CD4-positive, alpha-beta T cell (primary cell): ENCODE data around the gene ADCY4. TPM values are rescaled to one million over a fixed set of nuclear protein-coding genes. Genes with fewer than 3 reads are reported as not detected.

Experiments
- ATAC-seq: fragments of 200-7000 bp; cut with Tn5 transposase; one replicate; pipeline ENCODE4 v1.10.0; 2022; ENCODE audit warnings: mild to moderate bottlenecking; ENCODE audit not compliant: poor library complexity
- CTCF ChIA-PET: fragments of 350-600 bp; sonication (Branson Sonifier 250); formaldehyde crosslinking; loops from one replicate; lab custom pipeline; 2021; ENCODE audit warnings: antibody characterized with exemption, inconsistent platforms; lab: Charles Lee
- POLR2A ChIA-PET: fragments of 350-600 bp; sonication (Branson Sonifier 250); formaldehyde crosslinking; loops from one replicate; lab custom pipeline; 2021; ENCODE audit warnings: antibody characterized with exemption, inconsistent platforms; lab: Charles Lee
- DNase-seq, 14 experiments: peaks; one replicate each; pipeline ENCODE4 v3.0.0-alpha.2; 2013 to 2020; ENCODE audit warnings: mixed read lengths in 2 of 14
- H3K27ac ChIP-seq, 2 donors: one replicate each; pipeline versions ENCODE4 v1.5.1 to v1.7.0; 2013; ENCODE audit warnings: low read length in 2 of 2, low read depth in 1 of 2, mild to moderate bottlenecking in 1 of 2
- H3K27me3 ChIP-seq, 2 experiments: 1 replicate in 1 of 2; 2 replicates in 1 of 2; pipeline versions ENCODE4 v1.6.1 to v1.7.0; 2013; ENCODE audit warnings: low read length in 2 of 2, control low read depth in 1 of 2, mild to moderate bottlenecking in 1 of 2, moderate library complexity in 1 of 2; ENCODE audit not compliant: insufficient read depth in 2 of 2, control insufficient read depth in 1 of 2
- H3K36me3 ChIP-seq: one replicate; pipeline ENCODE4 v1.6.1; 2013; ENCODE audit warnings: low read length, control low read depth; ENCODE audit not compliant: insufficient read depth
- H3K4me1 ChIP-seq: one replicate; pipeline ENCODE4 v1.6.1; 2013; ENCODE audit warnings: low read length, control low read depth; ENCODE audit not compliant: insufficient read depth
- H3K4me3 ChIP-seq: one replicate; pipeline ENCODE4 v1.5.1; 2013; ENCODE audit warnings: mild to moderate bottlenecking, low read length, moderate library complexity
- H3K9me3 ChIP-seq, 2 experiments: 1 replicate in 1 of 2; 2 replicates in 1 of 2; pipeline versions ENCODE4 v1.6.1 to v1.7.0; 2013; ENCODE audit warnings: low read length in 2 of 2, mild to moderate bottlenecking in 2 of 2, control low read depth in 1 of 2, moderate library complexity in 1 of 2; ENCODE audit not compliant: control insufficient read depth in 1 of 2, insufficient read depth in 1 of 2
- H3K27ac Mint-ChIP-seq: one replicate; pipeline ENCODE4 v1.8.0; 2020; ENCODE audit warnings: mixed read lengths
- H3K27me3 Mint-ChIP-seq: one replicate; pipeline ENCODE4 v1.8.0; 2021; ENCODE audit warnings: mixed read lengths
- H3K36me3 Mint-ChIP-seq: one replicate; pipeline ENCODE4 v1.8.0; 2021; ENCODE audit warnings: low read depth, mixed read lengths
- H3K4me1 Mint-ChIP-seq: one replicate; pipeline ENCODE4 v1.8.0; 2021; ENCODE audit warnings: low read depth, mixed read lengths
- H3K4me3 Mint-ChIP-seq: one replicate; pipeline ENCODE4 v1.8.0; 2020; ENCODE audit warnings: mild to moderate bottlenecking, mixed read lengths
- H3K9me3 Mint-ChIP-seq: one replicate; pipeline ENCODE4 v1.8.0; 2020; ENCODE audit warnings: mixed read lengths
- intact Hi-C, 2 experiments: fragments of 100-400 bp; cut with DNase I in 1 of 2; cut with micrococcal nuclease in 1 of 2; formaldehyde crosslinking; loops; one replicate each; pipeline versions ENCODE4 v1.15.1 to v1.9.0; 2023 to 2025; cut with DNase I, micrococcal nuclease
- total RNA-seq, 174 experiments: library from RNA in 2 of 174; stranded (reverse) in 2 of 174; gene quantifications; one replicate each; pipeline ENCODE4 v1.2.3 and lab custom pipeline; 2021 to 2026
- TF ChIP-seq, protein P1 (sequence below): fragments of 200-600 bp; IDR thresholded peaks from one replicate; pipeline ENCODE4 v1.8.0; 2022; ENCODE audit warnings: antibody characterized with exemption, mild to moderate bottlenecking

ADCY4 gene
- total RNA-seq, 2 experiments from 2014 or later: 4.7 to 5.9 TPM

DNA sequence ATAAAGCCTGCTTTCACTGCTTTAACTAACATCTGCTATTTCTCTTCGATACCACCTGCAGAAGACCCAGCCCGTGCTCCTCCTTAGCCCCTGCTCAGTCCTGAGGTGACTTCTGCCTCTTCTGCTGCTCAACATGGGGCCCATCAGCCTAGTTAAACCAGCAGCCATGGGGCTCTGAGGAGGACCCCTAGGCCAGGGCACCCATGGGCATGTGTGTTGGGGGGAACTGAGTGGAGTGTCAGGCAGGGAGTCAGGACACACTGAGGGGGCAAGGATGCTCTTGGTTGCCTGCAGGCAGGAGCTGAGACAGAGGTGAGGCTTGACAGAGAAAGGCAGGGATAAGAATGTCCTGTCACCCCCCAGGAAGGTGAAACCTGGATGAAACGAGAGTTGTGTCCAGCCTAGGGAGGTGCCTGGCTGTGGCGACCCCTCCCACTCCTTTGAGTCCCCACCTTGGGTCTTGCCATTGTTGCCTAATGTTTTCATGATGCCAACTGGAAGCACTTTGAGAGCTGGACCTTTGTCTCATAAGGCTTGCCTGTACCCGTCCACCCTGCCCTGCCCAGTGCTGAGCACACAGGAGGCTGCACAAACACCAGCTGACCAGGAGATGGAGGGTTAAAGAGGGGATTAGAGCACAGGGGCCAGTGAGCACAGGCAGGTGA lies 50.9 kb downstream of the ADCY4 start:
- Histone ChIP-seq H3K36me3 (no peaks in the 10 kb centered on the region), H3K27me3 (no peaks in the 10 kb centered on the region), H3K4me1 (peaks cover 15% of the 10 kb centered on the region), H3K9me3 (no peaks in the 10 kb centered on the region), H3K4me3 (no peak overlapping the region), H3K27ac (no peak overlapping the region)
- peaks cover 15% of the 10 kb centered on the region for H3K4me1 Mint-ChIP-seq
- TF ChIP-seq, protein P1, sequence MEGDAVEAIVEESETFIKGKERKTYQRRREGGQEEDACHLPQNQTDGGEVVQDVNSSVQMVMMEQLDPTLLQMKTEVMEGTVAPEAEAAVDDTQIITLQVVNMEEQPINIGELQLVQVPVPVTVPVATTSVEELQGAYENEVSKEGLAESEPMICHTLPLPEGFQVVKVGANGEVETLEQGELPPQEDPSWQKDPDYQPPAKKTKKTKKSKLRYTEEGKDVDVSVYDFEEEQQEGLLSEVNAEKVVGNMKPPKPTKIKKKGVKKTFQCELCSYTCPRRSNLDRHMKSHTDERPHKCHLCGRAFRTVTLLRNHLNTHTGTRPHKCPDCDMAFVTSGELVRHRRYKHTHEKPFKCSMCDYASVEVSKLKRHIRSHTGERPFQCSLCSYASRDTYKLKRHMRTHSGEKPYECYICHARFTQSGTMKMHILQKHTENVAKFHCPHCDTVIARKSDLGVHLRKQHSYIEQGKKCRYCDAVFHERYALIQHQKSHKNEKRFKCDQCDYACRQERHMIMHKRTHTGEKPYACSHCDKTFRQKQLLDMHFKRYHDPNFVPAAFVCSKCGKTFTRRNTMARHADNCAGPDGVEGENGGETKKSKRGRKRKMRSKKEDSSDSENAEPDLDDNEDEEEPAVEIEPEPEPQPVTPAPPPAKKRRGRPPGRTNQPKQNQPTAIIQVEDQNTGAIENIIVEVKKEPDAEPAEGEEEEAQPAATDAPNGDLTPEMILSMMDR: no peak
- no peak overlapping the region for H3K27ac Mint-ChIP-seq
- no peaks in the 10 kb centered on the region for H3K9me3 Mint-ChIP-seq
- DNase-seq (no peak), ATAC-seq (no peak)
- no peaks in the 10 kb centered on the region for H3K36me3 Mint-ChIP-seq
- H3K4me3 Mint-ChIP-seq: no peak overlapping the region
- POLR2A ChIA-PET: interaction anchor here (0.5 kb wide), 1 partner anchor 39 kb away, joined by 4 read pairs; no protein-coding TSS in a partner anchor
- intact Hi-C loops: no loop called here
- CTCF ChIA-PET: no interaction called here
- no peaks in the 10 kb centered on the region for H3K27me3 Mint-ChIP-seq

DNA sequence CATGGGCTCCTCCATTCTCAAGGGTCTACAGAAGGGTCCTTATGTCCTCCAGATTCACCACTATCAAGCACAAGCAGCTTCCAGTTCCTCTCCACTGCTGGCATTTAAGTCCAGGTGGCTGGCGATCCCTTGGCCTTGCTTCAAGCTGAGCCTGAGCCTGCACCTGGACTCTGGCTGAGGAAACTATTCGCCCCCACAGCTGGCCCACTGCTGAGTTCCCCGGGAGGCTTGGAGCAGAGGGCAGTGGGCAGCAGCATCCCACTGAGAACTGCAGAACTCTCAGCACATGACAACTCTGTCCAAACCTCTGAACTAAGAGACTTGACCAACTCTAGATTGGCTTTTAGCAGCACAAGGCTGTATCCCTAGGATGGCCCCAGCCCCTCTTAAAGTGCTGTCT lies 52.1 kb downstream of the ADCY4 start:
- H3K27me3 Mint-ChIP-seq: no peaks in the 10 kb centered on the region
- H3K4me1 Mint-ChIP-seq: peaks cover 25% of the 10 kb centered on the region
- intact Hi-C loops: no loop called here
- Histone ChIP-seq H3K27me3 (no peaks in the 10 kb centered on the region), H3K4me3 (no peak overlapping the region), H3K27ac (no peak overlapping the region), H3K9me3 (no peaks in the 10 kb centered on the region), H3K4me1 (peaks cover 26% of the 10 kb centered on the region), H3K36me3 (no peaks in the 10 kb centered on the region)
- no peak overlapping the region for H3K27ac Mint-ChIP-seq
- no peaks in the 10 kb centered on the region for H3K36me3 Mint-ChIP-seq
- ChIA-PET POLR2A (no interaction called here), CTCF (interaction anchor here (0.8 kb wide), 1 partner anchor 14 kb away, joined by 3 read pairs; no protein-coding TSS in a partner anchor)
- no peak for ATAC-seq
- no peak for DNase-seq
- no peaks in the 10 kb centered on the region for H3K9me3 Mint-ChIP-seq
- no peak overlapping the region for H3K4me3 Mint-ChIP-seq
- TF ChIP-seq, protein P1: no peak

DNA sequence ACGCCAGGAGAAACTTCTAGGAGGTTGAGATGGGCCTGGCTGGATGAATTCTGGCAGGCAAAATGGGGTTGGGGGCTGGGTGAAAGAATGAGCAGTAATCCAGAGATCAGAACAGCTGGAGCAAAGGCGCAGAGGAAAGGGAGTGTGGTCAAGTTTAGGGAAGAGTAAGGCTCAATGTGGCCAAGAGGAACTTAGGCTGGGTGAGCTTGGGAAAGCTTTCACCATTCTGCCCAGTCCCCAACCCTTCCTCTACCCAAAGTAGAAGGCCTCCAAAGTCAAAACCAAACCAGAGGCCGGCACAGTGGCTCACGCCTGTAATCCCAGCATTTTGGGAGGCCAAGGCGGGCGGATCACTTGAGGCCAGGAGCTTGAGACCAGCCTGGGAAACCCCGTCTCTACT lies 53.2 kb downstream of the ADCY4 start:
- H3K27me3 Mint-ChIP-seq: no peaks in the 10 kb centered on the region
- POLR2A ChIA-PET: no interaction called here

More for the DNA sequence above, 53.2 kb downstream of the ADCY4 start:
- no peak for ATAC-seq
- no peak overlapping the region for H3K27ac ChIP-seq
- TF ChIP-seq, protein P1: no peak
- no peaks in the 10 kb centered on the region for H3K36me3 ChIP-seq
- no peaks in the 10 kb centered on the region for H3K9me3 Mint-ChIP-seq
- H3K36me3 Mint-ChIP-seq: no peaks in the 10 kb centered on the region
- H3K4me3 Mint-ChIP-seq: no peak overlapping the region
- H3K4me3 ChIP-seq: no peak overlapping the region
- H3K4me1 Mint-ChIP-seq: peaks cover 32% of the 10 kb centered on the region
- no peak for DNase-seq
- no peaks in the 10 kb centered on the region for H3K9me3 ChIP-seq
- no peaks in the 10 kb centered on the region for H3K27me3 ChIP-seq
- CTCF ChIA-PET: interaction anchor here (4.0 to 4.4 kb wide), 2 partner anchors 11 to 16 kb away, joined by 20 to 24 read pairs; partner anchors contain the start of genes DHRS1, NOP9 and RABGGTA
- peaks cover 28% of the 10 kb centered on the region for H3K4me1 ChIP-seq
- H3K27ac Mint-ChIP-seq: no peak overlapping the region
- intact Hi-C loops: no loop called here
